Parathyroid adenoma (tissue), 2 donors: ENCODE data around the gene NUP35.

Experiments
- H2AFZ ChIP-seq: fragments of 300-600 bp; sonication (generic); one replicate; pipeline ENCODE4 v1.7.0; 2017; ENCODE audit warnings: antibody characterized with exemption, mild to moderate bottlenecking
- H3K27ac ChIP-seq: fragments of 300-600 bp; sonication (generic); one replicate; pipeline ENCODE4 v1.7.0; 2017
- H3K27me3 ChIP-seq: fragments of 300-600 bp; sonication (generic); one replicate; pipeline ENCODE4 v1.7.0; 2017; ENCODE audit warnings: low read length; ENCODE audit not compliant: control insufficient read depth, insufficient read depth
- H3K36me3 ChIP-seq: fragments of 300-600 bp; sonication (generic); one replicate; pipeline ENCODE4 v1.7.0; 2017; ENCODE audit warnings: low read length; ENCODE audit not compliant: control insufficient read depth, insufficient read depth
- H3K4me1 ChIP-seq: fragments of 300-600 bp; sonication (generic); one replicate; pipeline ENCODE4 v1.7.0; 2017; ENCODE audit warnings: control low read depth
- H3K4me2 ChIP-seq: fragments of 300-600 bp; sonication (generic); one replicate; pipeline ENCODE4 v1.7.0; 2017; ENCODE audit warnings: low read length
- H3K4me3 ChIP-seq: fragments of 300-600 bp; sonication (generic); one replicate; pipeline ENCODE4 v1.7.0; 2017; ENCODE audit warnings: low read depth, low read length
- H3K79me2 ChIP-seq: fragments of 300-600 bp; sonication (generic); one replicate; pipeline ENCODE4 v1.7.0; 2017; ENCODE audit warnings: control low read depth
- H3K9ac ChIP-seq: fragments of 300-600 bp; sonication (generic); one replicate; pipeline ENCODE4 v1.7.0; 2017; ENCODE audit warnings: mild to moderate bottlenecking
- H3K9me3 ChIP-seq: fragments of 300-600 bp; sonication (generic); one replicate; pipeline ENCODE4 v1.7.0; 2017; ENCODE audit warnings: low read length; ENCODE audit not compliant: control insufficient read depth
- TF ChIP-seq, protein P1 (sequence below): fragments of 300-600 bp; sonication (generic); IDR thresholded peaks from one replicate; pipeline ENCODE4 v1.7.0; 2017; ENCODE audit warnings: antibody characterized with exemption, mild to moderate bottlenecking
- donor health status: primary hyperparathyroidism.

NUP35 gene

DNA sequence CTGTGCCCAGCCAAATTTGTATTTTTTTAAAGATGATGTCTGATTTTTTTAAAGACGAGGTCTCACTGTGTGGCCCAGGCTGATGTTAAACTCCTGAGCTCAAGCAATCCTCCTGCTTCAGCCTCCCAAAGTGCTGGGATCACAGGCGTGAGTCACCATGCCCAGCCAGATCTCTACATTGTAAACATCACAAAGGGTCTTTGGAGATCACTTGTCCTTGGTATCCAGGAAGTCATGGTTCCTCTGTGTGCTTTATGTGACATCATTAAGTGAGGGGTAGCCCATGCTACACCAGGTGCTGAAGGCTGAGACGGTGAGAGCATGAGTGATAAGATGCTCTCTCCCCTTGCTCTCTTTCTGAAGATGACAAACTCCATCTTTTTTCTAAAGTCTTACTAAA, 7.0 kb upstream of the NUP35 start:
- Histone ChIP-seq H3K27ac (no peak overlapping the region), H3K4me2 (no peak overlapping the region), H3K9ac (no peak overlapping the region), H3K27me3 (no peaks in the 10 kb centered on the region), H3K4me1 (no peaks in the 10 kb centered on the region), H3K9me3 (no peaks in the 10 kb centered on the region), H2AFZ (no peak overlapping the region), H3K4me3 (no peak overlapping the region), H3K36me3 (no peaks in the 10 kb centered on the region), H3K79me2 (no peaks in the 10 kb centered on the region)
- TF ChIP-seq, protein P1, sequence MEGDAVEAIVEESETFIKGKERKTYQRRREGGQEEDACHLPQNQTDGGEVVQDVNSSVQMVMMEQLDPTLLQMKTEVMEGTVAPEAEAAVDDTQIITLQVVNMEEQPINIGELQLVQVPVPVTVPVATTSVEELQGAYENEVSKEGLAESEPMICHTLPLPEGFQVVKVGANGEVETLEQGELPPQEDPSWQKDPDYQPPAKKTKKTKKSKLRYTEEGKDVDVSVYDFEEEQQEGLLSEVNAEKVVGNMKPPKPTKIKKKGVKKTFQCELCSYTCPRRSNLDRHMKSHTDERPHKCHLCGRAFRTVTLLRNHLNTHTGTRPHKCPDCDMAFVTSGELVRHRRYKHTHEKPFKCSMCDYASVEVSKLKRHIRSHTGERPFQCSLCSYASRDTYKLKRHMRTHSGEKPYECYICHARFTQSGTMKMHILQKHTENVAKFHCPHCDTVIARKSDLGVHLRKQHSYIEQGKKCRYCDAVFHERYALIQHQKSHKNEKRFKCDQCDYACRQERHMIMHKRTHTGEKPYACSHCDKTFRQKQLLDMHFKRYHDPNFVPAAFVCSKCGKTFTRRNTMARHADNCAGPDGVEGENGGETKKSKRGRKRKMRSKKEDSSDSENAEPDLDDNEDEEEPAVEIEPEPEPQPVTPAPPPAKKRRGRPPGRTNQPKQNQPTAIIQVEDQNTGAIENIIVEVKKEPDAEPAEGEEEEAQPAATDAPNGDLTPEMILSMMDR, result no peak

DNA sequence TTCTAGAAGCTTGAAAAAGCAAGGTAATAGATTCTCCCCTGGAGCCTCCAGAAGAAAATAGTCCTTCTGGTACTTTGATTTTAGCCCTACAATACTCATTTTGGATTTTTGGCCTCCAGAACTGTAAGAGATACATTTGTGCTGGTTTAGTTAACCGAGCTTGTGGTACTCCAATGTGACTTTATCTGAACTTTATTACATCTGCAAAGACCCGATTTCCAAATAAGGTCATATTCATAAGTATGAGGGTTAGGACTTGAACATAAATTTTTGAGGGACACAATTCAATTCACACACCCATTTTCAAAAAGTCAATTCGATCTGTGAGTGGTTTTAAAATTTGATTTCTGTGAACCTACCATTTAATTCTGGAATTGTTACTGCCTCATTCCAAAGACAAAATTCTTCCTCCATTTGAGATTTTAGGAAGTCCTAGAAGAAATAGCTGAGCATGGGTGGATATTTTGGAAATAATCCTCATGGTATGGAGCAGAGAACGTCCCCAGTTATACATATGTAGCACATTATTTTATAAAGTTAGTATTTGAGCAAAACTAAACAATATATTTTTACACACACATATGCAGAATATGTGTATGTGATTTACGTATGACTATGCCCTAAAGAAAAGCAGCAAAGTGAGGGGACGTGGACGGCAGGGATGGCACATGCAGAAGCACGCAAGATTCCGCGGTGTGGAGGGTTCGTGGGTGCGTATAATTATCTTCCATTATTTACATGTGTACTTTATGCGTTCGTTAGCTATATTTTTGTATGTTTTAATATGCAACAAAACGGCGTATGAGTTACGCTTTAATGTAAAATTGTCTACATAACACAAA, 905 bp upstream of the NUP35 start:
- H3K4me3 ChIP-seq, result peak overlapping the region; percentile 87
- no peaks in the 10 kb centered on the region for H3K27me3 ChIP-seq
- H3K36me3 ChIP-seq, result no peaks in the 10 kb centered on the region
- H3K79me2 ChIP-seq, result peaks cover 10% of the 10 kb centered on the region
- H3K4me2 ChIP-seq, result peak overlapping the region; percentile 87
- peak overlapping the region; percentile 25 for H3K9ac ChIP-seq
- H2AFZ ChIP-seq, result peak overlapping the region; percentile 98
- H3K9me3 ChIP-seq, result no peaks in the 10 kb centered on the region
- TF ChIP-seq, protein P1, result no peak
- no peaks in the 10 kb centered on the region for H3K4me1 ChIP-seq
- peak overlapping the region; percentile 86 for H3K27ac ChIP-seq

DNA sequence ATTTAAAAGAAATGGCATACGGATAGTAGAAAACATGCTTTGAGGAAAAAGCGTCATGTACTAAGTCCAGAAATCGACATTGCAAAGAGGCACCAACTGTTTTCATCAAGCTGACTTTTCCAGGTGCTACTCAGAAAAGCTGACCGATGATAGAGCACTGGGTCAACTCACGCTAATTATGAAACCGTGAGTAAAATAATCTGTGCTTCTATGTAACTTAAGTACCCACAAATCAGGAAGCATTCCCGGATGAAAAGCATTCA, 353 bp upstream of the NUP35 start:
- peak overlapping the region; percentile 87 for H3K4me2 ChIP-seq
- H3K4me3 ChIP-seq, result peak overlapping the region; percentile 87
- peak overlapping the region; percentile 98 for H2AFZ ChIP-seq
- no peaks in the 10 kb centered on the region for H3K9me3 ChIP-seq
- H3K9ac ChIP-seq, result peak overlapping the region; percentile 25
- TF ChIP-seq, protein P1, result no peak
- no peaks in the 10 kb centered on the region for H3K4me1 ChIP-seq
- no peaks in the 10 kb centered on the region for H3K27me3 ChIP-seq
- peaks cover 10% of the 10 kb centered on the region for H3K79me2 ChIP-seq
- H3K27ac ChIP-seq, result peak overlapping the region; percentile 86
- no peaks in the 10 kb centered on the region for H3K36me3 ChIP-seq

DNA sequence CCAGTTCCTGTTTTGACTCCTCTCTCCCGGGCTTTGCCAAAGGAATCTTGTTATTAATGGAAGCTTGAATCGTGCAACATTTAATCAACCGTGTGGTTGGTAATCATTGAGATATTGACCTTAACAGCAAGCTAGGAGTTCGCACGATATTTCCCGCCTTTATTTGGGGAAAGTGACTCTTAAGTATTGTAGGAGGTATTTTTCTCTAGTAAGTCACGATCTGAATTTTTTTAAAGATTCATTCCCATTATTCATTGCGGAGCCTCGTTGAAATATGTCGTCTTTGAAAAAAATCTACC, 663 bp downstream of the NUP35 start:
- TF ChIP-seq, protein P1, result no peak
- peak overlapping the region; percentile 98 for H2AFZ ChIP-seq
- H3K27ac ChIP-seq, result peak overlapping the region; percentile 86
- no peaks in the 10 kb centered on the region for H3K27me3 ChIP-seq
- H3K36me3 ChIP-seq, result no peaks in the 10 kb centered on the region
- H3K79me2 ChIP-seq, result peaks cover 10% of the 10 kb centered on the region
- peak overlapping the region; percentile 87 for H3K4me3 ChIP-seq
- no peak overlapping the region for H3K9ac ChIP-seq
- H3K4me2 ChIP-seq, result peak overlapping the region; percentile 87
- H3K4me1 ChIP-seq, result no peaks in the 10 kb centered on the region
- no peaks in the 10 kb centered on the region for H3K9me3 ChIP-seq
